OCI-LY1 (cell line): ENCODE measurements around the gene WWC2.

Experiments used
- H2AFZ ChIP-seq: fragments of 200-600 bp; sonication (generic), shearing (Covaris generic); 2 replicates; pipeline ENCODE4 v1.6.0; 2014; ENCODE audit warnings: antibody characterized with exemption, mild to moderate bottlenecking, low read length
- H3F3A ChIP-seq: fragments of 200-600 bp; sonication (generic), shearing (Covaris generic); 2 replicates; pipeline ENCODE4 v1.6.0; 2014; ENCODE audit warnings: mild to moderate bottlenecking, antibody characterized with exemption, low read length, moderate library complexity; ENCODE audit not compliant: insufficient read depth
- H3K27ac ChIP-seq: fragments of 200-600 bp; sonication (generic); 2 replicates; pipeline ENCODE4 v1.5.1; 2014; ENCODE audit warnings: low read length, mixed run types, mild to moderate bottlenecking, low read depth; ENCODE audit not compliant: poor library complexity, severe bottlenecking
- H3K27me3 ChIP-seq: fragments of 200-600 bp; sonication (generic); 2 replicates; pipeline ENCODE4 v1.6.0; 2014; ENCODE audit warnings: antibody characterized with exemption, mild to moderate bottlenecking, low read length, moderate library complexity; ENCODE audit not compliant: insufficient read depth
- H3K36me3 ChIP-seq: fragments of 200-600 bp; sonication (generic); 2 replicates; pipeline ENCODE4 v1.6.1; 2014; ENCODE audit warnings: mild to moderate bottlenecking, antibody characterized with exemption, low read length, moderate library complexity, mixed read lengths; ENCODE audit not compliant: insufficient read depth
- H3K4me1 ChIP-seq: fragments of 200-600 bp; sonication (generic); 2 replicates; pipeline ENCODE4 v1.5.1; 2014; ENCODE audit warnings: mild to moderate bottlenecking, low read length, moderate library complexity; ENCODE audit not compliant: insufficient read depth, severe bottlenecking
- H3K4me2 ChIP-seq: fragments of 200-600 bp; sonication (generic), shearing (Covaris generic); 2 replicates; pipeline ENCODE4 v1.6.1; 2014; ENCODE audit warnings: low read length
- H3K4me3 ChIP-seq: fragments of 200-600 bp; sonication (generic); 2 replicates; pipeline ENCODE4 v1.5.1; 2014; ENCODE audit warnings: low read length, low read depth, mild to moderate bottlenecking, mixed read lengths; ENCODE audit not compliant: poor library complexity, severe bottlenecking
- H3K79me2 ChIP-seq: fragments of 200-600 bp; shearing (Covaris generic); 2 replicates; pipeline ENCODE4 v1.6.1; 2016; ENCODE audit warnings: mixed run types, low read length, mixed read lengths; ENCODE audit not compliant: insufficient read depth
- H3K9ac ChIP-seq: fragments of 200-600 bp; sonication (generic), shearing (Covaris generic); 2 replicates; pipeline ENCODE4 v1.6.1; 2014; ENCODE audit warnings: mild to moderate bottlenecking, low read length, mixed read lengths
- H3K9me2 ChIP-seq: fragments of 200-600 bp; sonication (generic), shearing (Covaris generic); 2 replicates; pipeline ENCODE4 v1.6.1; 2014; ENCODE audit warnings: low read depth, mild to moderate bottlenecking, low read length, mixed read lengths
- H3K9me3 ChIP-seq: fragments of 200-600 bp; shearing (Covaris generic); 2 replicates; pipeline ENCODE4 v1.6.1; 2014; ENCODE audit warnings: low read length, mixed read lengths
- H4K20me1 ChIP-seq: fragments of 200-600 bp; sonication (generic), shearing (Covaris generic); 2 replicates; pipeline ENCODE4 v1.6.0; 2016; ENCODE audit warnings: mild to moderate bottlenecking, low read length; ENCODE audit not compliant: insufficient read depth
- CTCF ChIP-seq: fragments of 200-600 bp; sonication (generic), shearing (Covaris generic); IDR thresholded peaks from 2 replicates; pipeline ENCODE4 v1.5.1; 2017; ENCODE audit warnings: mild to moderate bottlenecking, antibody characterized with exemption, low read length, moderate library complexity, mixed read lengths
- EZH2 ChIP-seq: fragments of 200-600 bp; sonication (generic), shearing (Covaris generic); IDR thresholded peaks from 2 replicates; pipeline ENCODE4 v1.8.0; 2017; ENCODE audit warnings: borderline replicate concordance, mixed run types, mild to moderate bottlenecking, antibody characterized with exemption, low read length, moderate library complexity, mixed read lengths

Gene WWC2

GRCh38 chr4:183345261-183345660 lies 246.2 kb downstream of the WWC2 start:
- no peak overlapping the region for H2AFZ ChIP-seq
- H3K4me1 ChIP-seq = no peaks in the 10 kb centered on the region
- no peaks in the 10 kb centered on the region for H3K79me2 ChIP-seq
- H3K4me3 ChIP-seq = no peak overlapping the region
- H4K20me1 ChIP-seq = no peaks in the 10 kb centered on the region
- H3K4me2 ChIP-seq = no peak overlapping the region
- no peaks in the 10 kb centered on the region for H3K27me3 ChIP-seq
- H3K36me3 ChIP-seq = no peaks in the 10 kb centered on the region
- no peaks in the 10 kb centered on the region for H3F3A ChIP-seq
- no peaks in the 10 kb centered on the region for H3K9me2 ChIP-seq
- no peak overlapping the region for H3K9ac ChIP-seq
- H3K9me3 ChIP-seq = no peaks in the 10 kb centered on the region
- TF ChIP-seq CTCF = no peak
- no peak for TF ChIP-seq EZH2
- no peak overlapping the region for H3K27ac ChIP-seq

- Histone ChIP-seq H3K27ac (no peak overlapping the region), H4K20me1 (no peaks in the 10 kb centered on the region), H2AFZ (no peak overlapping the region), H3K36me3 (no peaks in the 10 kb centered on the region), H3F3A (no peaks in the 10 kb centered on the region), H3K4me3 (no peak overlapping the region), H3K9me2 (no peaks in the 10 kb centered on the region), H3K9me3 (no peaks in the 10 kb centered on the region), H3K4me2 (no peak overlapping the region), H3K79me2 (no peaks in the 10 kb centered on the region), H3K4me1 (no peaks in the 10 kb centered on the region), H3K9ac (no peak overlapping the region), H3K27me3 (no peaks in the 10 kb centered on the region)
- no peak for TF ChIP-seq EZH2
- TF ChIP-seq CTCF = no peak
Observed at GRCh38 chr4:183347146-183347545, 248.1 kb downstream of the WWC2 start.

- Histone ChIP-seq H3F3A (no peaks in the 10 kb centered on the region), H3K27ac (no peak overlapping the region), H3K9me3 (no peaks in the 10 kb centered on the region), H3K9ac (no peak overlapping the region), H3K27me3 (no peaks in the 10 kb centered on the region), H3K9me2 (no peaks in the 10 kb centered on the region), H3K4me3 (no peak overlapping the region), H3K79me2 (no peaks in the 10 kb centered on the region), H4K20me1 (no peaks in the 10 kb centered on the region), H3K36me3 (no peaks in the 10 kb centered on the region), H3K4me1 (no peaks in the 10 kb centered on the region), H3K4me2 (no peak overlapping the region), H2AFZ (no peak overlapping the region)
- TF ChIP-seq CTCF (no peak), EZH2 (no peak)
Observed at GRCh38 chr4:183347566-183347965, 248.5 kb downstream of the WWC2 start.
